Muscle of leg (tissue), 16 donors: ENCODE measurements around the gene LGR6. TPM values are rescaled to one million over a fixed set of nuclear protein-coding genes. Genes with fewer than 3 reads are reported as not detected.
A peak's percentile ranks its signal among the peaks of the same experiment; 100 is the strongest.
"Not testable (repeated sequence)": the region's sequence is repeated elsewhere in the genome, so short reads cannot be mapped to it uniquely, and the experiment has no call there.

Experiments
- DNase-seq: peaks from one replicate; pipeline ENCODE4 v3.0.0; 2013
- H3K27ac ChIP-seq: one replicate; pipeline ENCODE4 v1.5.1; 2013; ENCODE audit warnings: mild to moderate bottlenecking, low read length, control low read depth
- H3K27me3 ChIP-seq: one replicate; pipeline ENCODE4 v1.6.1; 2013; ENCODE audit warnings: low read length; ENCODE audit not compliant: control insufficient read depth, insufficient read depth
- H3K36me3 ChIP-seq: one replicate; pipeline ENCODE4 v1.6.1; 2013; ENCODE audit warnings: low read length; ENCODE audit not compliant: control insufficient read depth, insufficient read depth
- H3K4me1 ChIP-seq: one replicate; pipeline ENCODE4 v1.6.1; 2013; ENCODE audit warnings: low read length; ENCODE audit not compliant: control insufficient read depth, insufficient read depth
- H3K4me3 ChIP-seq: one replicate; pipeline ENCODE4 v1.5.1; 2013; ENCODE audit warnings: low read length, control low read depth
- H3K9me3 ChIP-seq: replicated peaks from 2 replicates; pipeline ENCODE4 v1.6.1; 2013; ENCODE audit warnings: low read depth, low read length; ENCODE audit not compliant: control insufficient read depth
- WGBS: methylation state at CpG from one replicate; pipeline ENCODE4 v1.1.5; 2013; ENCODE audit warnings: missing lambda C conversion rate; ENCODE audit not compliant: insufficient coverage; 5-methylcytosine and 5-hydroxymethylcytosine counted together
- long read RNA-seq, 11 donors: transcript quantifications; one replicate each; lab custom pipeline, GENCODE V29; 2026
- polyA plus RNA-seq, 8 donors: library from polyadenylated mRNA; unstranded; fragments of 120-200 nt; gene quantifications; one replicate each; pipeline versions ENCODE4 v1.2.1 to v1.2.3, GENCODE V29; 2013; ENCODE audit warnings: inconsistent platforms in 1 of 8, low replicate concordance in 1 of 8; ENCODE audit not compliant: insufficient read length in 8 of 8, insufficient read depth in 1 of 8
- total RNA-seq: library from RNA; stranded (reverse); fragments of 120-200 nt; gene quantifications from one replicate; pipeline ENCODE4 v1.2.4, GENCODE V29; 2013

The LGR6 gene, protein sequence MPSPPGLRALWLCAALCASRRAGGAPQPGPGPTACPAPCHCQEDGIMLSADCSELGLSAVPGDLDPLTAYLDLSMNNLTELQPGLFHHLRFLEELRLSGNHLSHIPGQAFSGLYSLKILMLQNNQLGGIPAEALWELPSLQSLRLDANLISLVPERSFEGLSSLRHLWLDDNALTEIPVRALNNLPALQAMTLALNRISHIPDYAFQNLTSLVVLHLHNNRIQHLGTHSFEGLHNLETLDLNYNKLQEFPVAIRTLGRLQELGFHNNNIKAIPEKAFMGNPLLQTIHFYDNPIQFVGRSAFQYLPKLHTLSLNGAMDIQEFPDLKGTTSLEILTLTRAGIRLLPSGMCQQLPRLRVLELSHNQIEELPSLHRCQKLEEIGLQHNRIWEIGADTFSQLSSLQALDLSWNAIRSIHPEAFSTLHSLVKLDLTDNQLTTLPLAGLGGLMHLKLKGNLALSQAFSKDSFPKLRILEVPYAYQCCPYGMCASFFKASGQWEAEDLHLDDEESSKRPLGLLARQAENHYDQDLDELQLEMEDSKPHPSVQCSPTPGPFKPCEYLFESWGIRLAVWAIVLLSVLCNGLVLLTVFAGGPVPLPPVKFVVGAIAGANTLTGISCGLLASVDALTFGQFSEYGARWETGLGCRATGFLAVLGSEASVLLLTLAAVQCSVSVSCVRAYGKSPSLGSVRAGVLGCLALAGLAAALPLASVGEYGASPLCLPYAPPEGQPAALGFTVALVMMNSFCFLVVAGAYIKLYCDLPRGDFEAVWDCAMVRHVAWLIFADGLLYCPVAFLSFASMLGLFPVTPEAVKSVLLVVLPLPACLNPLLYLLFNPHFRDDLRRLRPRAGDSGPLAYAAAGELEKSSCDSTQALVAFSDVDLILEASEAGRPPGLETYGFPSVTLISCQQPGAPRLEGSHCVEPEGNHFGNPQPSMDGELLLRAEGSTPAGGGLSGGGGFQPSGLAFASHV
- total RNA-seq: 0.09 TPM
- polyA plus RNA-seq: 1 to 10 TPM in 1 of 8 donors, under 1 TPM in 7; 0.20 to 4.2 (median 0.34) TPM
- long read RNA-seq, donor 1: 0 reads
- long read RNA-seq, donor 2: 0 reads
- long read RNA-seq, donor 3: 0 reads
- long read RNA-seq, donor 4: 0 reads
- long read RNA-seq, donor 5: 0 reads
- long read RNA-seq, donor 6: 0 reads
- long read RNA-seq, donor 7: 0 reads
- long read RNA-seq, donor 8: 0 reads
- long read RNA-seq, donor 9, partial matches to known transcripts: 7 of 32 reads
- long read RNA-seq, donor 9, other reads (novel, unspliced or antisense): 25 of 32 reads
- long read RNA-seq, donor 10, partial matches to known transcripts: 38 of 72 reads
- long read RNA-seq, donor 10, other reads (novel, unspliced or antisense): 34 of 72 reads
- long read RNA-seq, donor 11: 0 reads

DNA sequence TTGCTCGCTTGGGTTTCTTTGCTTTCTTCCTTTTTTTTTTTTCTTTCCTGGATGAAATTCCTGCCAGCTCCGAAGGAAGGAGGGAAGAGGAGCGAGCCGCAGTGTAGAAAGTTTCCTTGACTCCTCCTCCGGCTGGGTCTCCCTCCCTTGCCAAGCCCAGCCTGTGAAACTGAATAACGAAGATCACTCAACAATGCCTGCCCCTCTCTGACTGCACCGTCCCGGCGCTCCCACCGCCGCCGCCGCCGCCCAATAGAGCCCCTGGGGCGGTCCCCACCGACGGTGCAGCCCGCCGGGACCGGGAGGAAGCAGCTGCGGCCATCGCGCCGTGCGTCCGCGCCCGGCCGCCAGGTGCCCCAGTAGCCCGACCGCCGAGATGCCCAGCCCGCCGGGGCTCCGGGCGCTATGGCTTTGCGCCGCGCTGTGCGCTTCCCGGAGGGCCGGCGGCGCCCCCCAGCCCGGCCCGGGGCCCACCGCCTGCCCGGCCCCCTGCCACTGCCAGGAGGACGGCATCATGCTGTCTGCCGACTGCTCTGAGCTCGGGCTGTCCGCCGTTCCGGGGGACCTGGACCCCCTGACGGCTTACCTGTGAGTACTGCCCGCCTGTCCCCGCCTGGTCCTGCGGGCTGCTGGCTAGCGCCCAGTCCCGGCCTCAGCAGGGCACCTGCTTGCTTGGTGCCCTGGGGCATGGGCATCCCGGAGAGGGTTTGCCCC, at the start of gene LGR6:
TSS of gene LGR6 (plus strand) at position 186 of the 714 bp plus-strand sequence. CDS start at position 377, 191 bp downstream.
- no peaks in the 10 kb centered on the region for H3K9me3 ChIP-seq
- no peak within 1 kb of the TSS for H3K4me3 ChIP-seq
- peaks cover 54% of the 10 kb centered on the region for H3K27me3 ChIP-seq
- peaks cover 8% of the 10 kb centered on the region for H3K4me1 ChIP-seq
- no peak within 1 kb of the TSS for H3K27ac ChIP-seq
- peak; percentile 35 for DNase-seq
- 1% methylated on average over 56 of the region's 61 CpGs for WGBS
- H3K36me3 ChIP-seq: no peaks in the 10 kb centered on the region

DNA sequence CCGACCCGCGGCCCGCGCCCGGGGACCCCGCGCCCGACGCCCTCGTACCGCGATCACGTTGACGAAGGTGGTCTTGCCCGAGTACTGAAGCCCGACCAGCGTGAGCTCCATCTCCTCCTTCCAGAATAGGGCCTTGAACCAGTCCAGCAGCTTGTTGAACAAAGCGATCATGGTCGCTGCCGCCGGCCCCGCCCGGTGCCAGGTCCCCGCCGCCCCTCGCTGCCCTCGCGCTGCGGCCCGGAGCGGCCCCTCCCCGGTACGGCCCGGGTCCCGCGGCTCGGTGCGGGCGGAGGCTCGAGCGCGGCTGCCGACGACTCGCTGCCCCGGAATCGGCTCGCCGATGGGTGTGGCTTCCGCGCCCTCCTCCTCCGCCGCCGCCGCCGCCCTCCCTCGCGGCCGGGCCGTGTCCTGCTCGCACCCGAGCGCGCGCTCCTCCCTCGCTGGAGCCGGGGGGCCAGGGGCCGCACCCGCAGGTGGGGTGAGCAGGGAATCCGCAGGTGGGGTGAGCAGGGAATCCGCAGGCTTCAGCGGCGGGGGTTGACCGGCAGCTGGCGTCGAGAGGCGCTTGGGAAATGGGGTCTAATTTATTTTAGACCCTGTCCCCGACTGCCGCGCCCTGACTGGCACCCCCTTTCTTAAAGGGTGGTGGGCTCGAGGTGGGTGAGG, 49.1 kb upstream of the LGR6 start, which contains the start of gene ARL8A:
TSS of gene ARL8A (minus strand) at position 336 of the 666 bp plus-strand sequence. CDS start at position 171, 165 bp downstream.
- Histone ChIP-seq H3K9me3 (no peaks in the 10 kb centered on the region), H3K4me3 (peak within 1 kb of the TSS; percentile 93), H3K27ac (peak within 1 kb of the TSS; percentile 85), H3K4me1 (peaks cover 22% of the 10 kb centered on the region), H3K36me3 (peaks cover 9% of the 10 kb centered on the region), H3K27me3 (no peaks in the 10 kb centered on the region)
- DNase-seq: peak; percentile 79
- WGBS: under 1% methylated on average over 79 of the region's 82 CpGs

DNA sequence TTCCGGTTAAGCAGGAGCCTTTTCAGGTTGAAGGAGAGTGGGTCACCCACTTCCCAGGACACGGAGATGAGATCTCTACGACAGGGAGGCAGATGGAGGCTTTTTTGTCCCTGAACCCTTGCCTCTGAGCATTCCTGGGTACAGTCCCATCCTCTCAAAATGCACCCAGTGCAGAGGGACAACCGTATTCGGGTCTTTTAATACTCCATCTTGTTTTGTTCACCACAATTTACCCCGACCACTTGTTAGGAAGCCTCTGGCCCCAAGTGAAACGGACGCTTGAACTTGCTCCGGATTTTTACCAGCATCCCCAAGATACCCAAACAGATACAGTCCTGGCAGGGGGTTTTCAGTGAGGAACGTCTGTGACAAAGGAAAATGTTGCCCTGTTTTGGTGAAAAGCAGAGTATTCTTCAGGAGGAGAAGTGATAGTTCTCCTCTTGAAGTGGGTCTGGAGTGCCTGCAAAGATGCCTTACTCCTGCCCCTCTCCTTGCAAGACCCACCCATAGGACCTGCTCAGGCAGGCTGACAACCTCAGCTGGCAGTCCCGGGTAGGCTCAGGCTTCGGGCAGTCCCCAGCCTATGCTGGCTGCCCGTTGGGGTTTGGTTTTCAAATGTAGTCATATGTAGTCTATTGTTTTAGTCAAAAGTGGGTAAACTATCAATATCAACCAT, 48.4 kb upstream of the LGR6 start:
- Histone ChIP-seq H3K27ac (peak overlapping the region; percentile 78), H3K36me3 (peaks cover 9% of the 10 kb centered on the region), H3K4me1 (peaks cover 22% of the 10 kb centered on the region), H3K4me3 (peak overlapping the region; percentile 93), H3K9me3 (no peaks in the 10 kb centered on the region), H3K27me3 (no peaks in the 10 kb centered on the region)
- DNase-seq: no peak
- 0% methylated on average over 4 of the region's 13 CpGs for WGBS

DNA sequence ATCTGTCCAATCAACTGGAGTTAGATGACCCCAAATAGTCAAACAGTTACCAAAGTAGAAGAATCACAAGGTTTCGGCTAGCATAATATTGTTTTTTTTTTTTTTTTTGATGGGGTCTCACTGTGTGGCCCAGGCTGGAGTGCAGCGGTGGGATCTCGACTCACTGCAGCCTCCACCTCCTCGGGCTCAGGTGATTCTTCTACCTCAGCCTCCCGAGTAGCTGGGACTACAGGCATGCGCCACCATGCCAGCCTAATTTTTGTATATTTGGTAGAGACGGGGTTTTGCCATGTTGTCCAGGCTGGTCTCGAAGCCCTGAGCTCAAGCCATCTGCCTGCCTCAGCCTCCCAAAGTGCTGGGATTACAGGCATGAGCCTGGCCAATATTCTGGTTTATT, 47.9 kb upstream of the LGR6 start:
- 94% methylated on average over 6 of the region's 8 CpGs for WGBS
- not testable (repeated sequence) for H3K36me3 ChIP-seq, H3K27me3 ChIP-seq, DNase-seq, H3K9me3 ChIP-seq, H3K4me3 ChIP-seq, H3K27ac ChIP-seq
- H3K4me1 ChIP-seq: peaks cover 22% of the 10 kb centered on the region

DNA sequence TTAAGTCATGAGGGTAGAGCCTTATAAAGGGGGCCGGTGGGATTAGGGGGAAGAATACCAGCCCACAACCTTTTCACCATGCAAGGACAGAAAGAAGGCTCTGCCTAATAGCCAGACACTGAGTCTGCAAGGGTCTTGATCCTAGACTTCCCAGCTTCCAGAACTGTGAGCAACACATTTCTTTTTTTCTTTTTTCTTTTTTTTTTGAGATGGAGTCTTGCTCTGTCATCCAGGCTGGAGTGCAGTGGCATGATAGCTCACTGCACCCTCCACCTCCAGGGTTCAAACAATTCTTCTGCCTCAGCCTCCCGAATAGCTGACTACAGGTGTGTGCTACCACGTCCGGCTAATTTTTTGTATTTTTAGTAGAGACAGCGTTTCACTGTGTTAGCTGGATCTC, 47.3 kb upstream of the LGR6 start:
- Histone ChIP-seq H3K4me3 (no peak overlapping the region), H3K9me3 (no peaks in the 10 kb centered on the region), H3K27me3 (no peaks in the 10 kb centered on the region), H3K27ac (no peak overlapping the region), H3K4me1 (peaks cover 22% of the 10 kb centered on the region), H3K36me3 (peaks cover 7% of the 10 kb centered on the region)
- no peak for DNase-seq
- 90% methylated on average over 2 of the region's 5 CpGs for WGBS

DNA sequence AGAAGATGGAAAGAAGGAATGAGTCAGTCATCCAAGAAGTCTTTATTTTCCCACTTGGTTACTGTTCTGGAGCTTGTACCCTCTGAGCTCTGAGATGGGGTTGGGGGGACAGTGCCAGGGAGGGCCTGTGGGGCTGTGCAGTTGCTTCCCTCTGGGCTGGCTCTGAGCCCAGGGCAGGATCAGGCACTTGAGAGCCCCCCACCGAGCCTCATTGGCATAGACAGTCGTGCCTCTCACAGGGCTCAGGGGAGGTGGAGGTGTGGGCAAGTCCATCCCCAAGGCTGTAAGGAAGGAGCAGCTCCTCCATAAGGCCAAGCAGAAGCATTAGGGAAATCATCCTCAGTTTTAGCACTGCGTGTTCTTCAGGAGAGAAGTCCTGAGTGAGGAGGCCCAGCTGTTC, 46.6 kb upstream of the LGR6 start:
- Histone ChIP-seq H3K27me3 (no peaks in the 10 kb centered on the region), H3K4me1 (peaks cover 22% of the 10 kb centered on the region), H3K36me3 (peaks cover 7% of the 10 kb centered on the region), H3K9me3 (no peaks in the 10 kb centered on the region), H3K4me3 (no peak overlapping the region), H3K27ac (no peak overlapping the region)
- DNase-seq: no peak
- WGBS: 92% methylated on average over 1 of the region's 3 CpGs

DNA sequence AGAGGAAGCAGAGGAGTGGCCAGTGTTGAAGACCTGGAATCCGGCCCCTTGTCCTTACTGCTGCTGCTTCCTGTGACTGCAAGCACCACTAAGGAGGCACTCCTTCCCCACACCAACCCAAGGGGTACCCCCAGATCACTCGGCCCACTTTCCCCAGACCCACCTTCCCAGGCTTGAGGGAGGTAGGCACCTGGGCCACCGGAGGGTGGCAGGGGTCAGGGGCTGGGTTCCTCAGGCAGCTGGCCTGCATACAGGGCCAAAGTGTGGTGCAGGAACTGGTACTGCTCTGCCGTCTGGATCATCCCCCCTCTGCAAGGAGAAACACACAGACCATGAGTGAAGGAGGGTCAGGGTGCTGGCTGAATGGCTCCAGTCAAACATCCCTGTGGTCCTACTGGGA, 45.2 kb upstream of the LGR6 start:
- no peak for DNase-seq
- WGBS: no CpG with 5 or more reads among the region's 4 CpGs

DNA sequence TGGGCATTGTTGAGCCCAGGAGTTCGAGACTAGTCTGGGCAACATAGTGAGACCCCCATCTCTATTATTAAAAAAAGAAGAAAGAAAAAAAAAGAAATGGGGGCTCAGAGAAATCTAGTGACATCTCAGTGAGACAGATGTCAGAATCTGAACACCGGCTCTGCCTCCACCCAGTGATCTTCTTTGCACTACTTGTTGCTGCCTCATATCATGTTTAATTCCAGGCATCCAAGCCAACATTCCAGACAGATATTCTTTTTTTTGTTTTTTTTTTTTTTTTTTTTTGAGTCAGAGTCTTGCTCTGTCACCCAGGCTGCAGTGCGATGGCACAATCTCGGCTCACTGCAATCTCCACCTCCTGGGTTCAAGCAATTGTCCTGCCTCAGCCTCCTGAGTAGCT, 44.0 kb upstream of the LGR6 start:
- Histone ChIP-seq H3K9me3 (no peaks in the 10 kb centered on the region), H3K27me3 (no peaks in the 10 kb centered on the region), H3K4me1 (peaks cover 8% of the 10 kb centered on the region), H3K27ac (no peak overlapping the region), H3K4me3 (no peak overlapping the region), H3K36me3 (no peaks in the 10 kb centered on the region)
- WGBS: no CpG with 5 or more reads among the region's 4 CpGs
- DNase-seq: no peak

More for the DNA sequence above, 45.2 kb upstream of the LGR6 start:
- Histone ChIP-seq H3K27me3 (no peaks in the 10 kb centered on the region), H3K36me3 (no peaks in the 10 kb centered on the region), H3K4me1 (peaks cover 12% of the 10 kb centered on the region), H3K4me3 (no peak overlapping the region), H3K27ac (no peak overlapping the region), H3K9me3 (no peaks in the 10 kb centered on the region)
